Breast epithelium (tissue), 4 donors: Measurements from ENCODE around the gene CSNK2A1. TPM values are rescaled to one million over a fixed set of nuclear protein-coding genes. Genes with fewer than 3 reads are reported as not detected.
A peak's percentile ranks its signal among the peaks of the same experiment; 100 is the strongest.

Source experiments
- DNase-seq, 2 donors: peaks; one replicate each; pipeline ENCODE4 v3.0.0-alpha.2; 2019; ENCODE audit warnings: low spot score in 2 of 2
- H3K27ac ChIP-seq, 2 donors: fragments of 200-600 bp; sonication (generic) in 1 of 2; one replicate each; pipeline ENCODE4 v1.5.1; 2016 to 2019; ENCODE audit warnings: mild to moderate bottlenecking in 1 of 2
- H3K27me3 ChIP-seq, 2 donors: fragments of 200-600 bp; sonication (generic) in 1 of 2; one replicate each; pipeline versions ENCODE4 v1.5.1 to v1.6.0; 2017 to 2019; ENCODE audit warnings: control low read depth in 1 of 2, mild to moderate bottlenecking in 1 of 2
- H3K36me3 ChIP-seq: fragments of 200-600 bp; one replicate; pipeline ENCODE4 v1.5.1; 2019
- H3K4me1 ChIP-seq, 2 donors: fragments of 200-600 bp; sonication (generic); one replicate each; pipeline ENCODE4 v1.5.1; 2016 to 2019; ENCODE audit warnings: control low read depth in 1 of 2
- H3K4me3 ChIP-seq, 3 donors: fragments of 200-600 bp; sonication (generic); 1 replicate in 2 of 3; 2 replicates in 1 of 3; pipeline ENCODE4 v1.5.1; 2016 to 2019; ENCODE audit warnings: mild to moderate bottlenecking in 3 of 3, moderate library complexity in 2 of 3
- H3K9me3 ChIP-seq, 2 donors: fragments of 200-600 bp; sonication (generic) in 1 of 2; one replicate each; pipeline ENCODE4 v1.5.1; 2016 to 2019; ENCODE audit warnings: control low read depth in 1 of 2
- POLR2A ChIP-seq: fragments of 450-650 bp; IDR thresholded peaks from one replicate; pipeline ENCODE4 v1.6.1; 2016; ENCODE audit warnings: antibody characterized with exemption, mild to moderate bottlenecking, moderate library complexity
- POLR2AphosphoS5 ChIP-seq, 3 donors: sonication (generic); formaldehyde crosslinking; IDR thresholded peaks; one replicate each; pipeline ENCODE4 v1.6.1; 2017; ENCODE audit warnings: antibody characterized with exemption in 3 of 3
- intact Hi-C: fragments of 100-400 bp; cut with DNase I; formaldehyde crosslinking; loops from one replicate; pipeline ENCODE4 v1.15.1; 2023; ENCODE audit warnings: low total_unique reads
- total RNA-seq, 3 donors: library from RNA; depleted of rRNA; stranded (reverse); fragments of >200 nt; gene quantifications; one replicate each; pipeline ENCODE4 v1.1.0, GENCODE V29; 2016
- TF ChIP-seq, protein P1 (sequence below), 3 donors: fragments of 450-650 bp; IDR thresholded peaks; one replicate each; pipeline ENCODE4 v1.5.1; 2016 to 2017; ENCODE audit warnings: antibody characterized with exemption in 3 of 3, mild to moderate bottlenecking in 3 of 3, moderate library complexity in 3 of 3

The CSNK2A1 gene
- total RNA-seq, 3 donors from 2014 or later, result 55.0 to 90.9 (median 77.7) TPM

GRCh38 chr20:576156-576555 is 32.6 kb upstream of the CSNK2A1 start:
- TF ChIP-seq, protein P1, sequence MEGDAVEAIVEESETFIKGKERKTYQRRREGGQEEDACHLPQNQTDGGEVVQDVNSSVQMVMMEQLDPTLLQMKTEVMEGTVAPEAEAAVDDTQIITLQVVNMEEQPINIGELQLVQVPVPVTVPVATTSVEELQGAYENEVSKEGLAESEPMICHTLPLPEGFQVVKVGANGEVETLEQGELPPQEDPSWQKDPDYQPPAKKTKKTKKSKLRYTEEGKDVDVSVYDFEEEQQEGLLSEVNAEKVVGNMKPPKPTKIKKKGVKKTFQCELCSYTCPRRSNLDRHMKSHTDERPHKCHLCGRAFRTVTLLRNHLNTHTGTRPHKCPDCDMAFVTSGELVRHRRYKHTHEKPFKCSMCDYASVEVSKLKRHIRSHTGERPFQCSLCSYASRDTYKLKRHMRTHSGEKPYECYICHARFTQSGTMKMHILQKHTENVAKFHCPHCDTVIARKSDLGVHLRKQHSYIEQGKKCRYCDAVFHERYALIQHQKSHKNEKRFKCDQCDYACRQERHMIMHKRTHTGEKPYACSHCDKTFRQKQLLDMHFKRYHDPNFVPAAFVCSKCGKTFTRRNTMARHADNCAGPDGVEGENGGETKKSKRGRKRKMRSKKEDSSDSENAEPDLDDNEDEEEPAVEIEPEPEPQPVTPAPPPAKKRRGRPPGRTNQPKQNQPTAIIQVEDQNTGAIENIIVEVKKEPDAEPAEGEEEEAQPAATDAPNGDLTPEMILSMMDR (IDR thresholded peaks at IDR 0.05), result no peak
- TF ChIP-seq POLR2A, result no peak
- no peak for TF ChIP-seq POLR2AphosphoS5 (IDR thresholded peaks at IDR 0.05)
- H3K27me3 ChIP-seq, result peaks cover 0 to 8% of the 10 kb centered on the region in 2 donors
- H3K27ac ChIP-seq, result no peak overlapping the region
- H3K9me3 ChIP-seq, result no peaks in the 10 kb centered on the region
- H3K36me3 ChIP-seq, result no peaks in the 10 kb centered on the region
- intact Hi-C loops, result no loop called here
- DNase-seq, result no peak
- H3K4me1 ChIP-seq, result peaks cover 0 to 7% of the 10 kb centered on the region in 2 donors
- H3K4me3 ChIP-seq, result no peak overlapping the region

- no peak for DNase-seq
- no peaks in the 10 kb centered on the region for H3K36me3 ChIP-seq
- H3K27me3 ChIP-seq, result peaks cover 0 to 8% of the 10 kb centered on the region in 2 donors
- H3K4me1 ChIP-seq, result peaks cover 0 to 7% of the 10 kb centered on the region in 2 donors
- H3K27ac ChIP-seq, result no peak overlapping the region
- intact Hi-C loops, result no loop called here
- no peak overlapping the region for H3K4me3 ChIP-seq
- TF ChIP-seq POLR2AphosphoS5 (IDR thresholded peaks at IDR 0.05) (no peak), POLR2A (no peak)
- TF ChIP-seq, protein P1 (IDR thresholded peaks at IDR 0.05), result no peak
- no peaks in the 10 kb centered on the region for H3K9me3 ChIP-seq
Observed at GRCh38 chr20:575230-575629, 31.6 kb upstream of the CSNK2A1 start.

- Histone ChIP-seq H3K4me3 (no peak overlapping the region), H3K27me3 (peaks cover 0 to 8% of the 10 kb centered on the region in 2 donors), H3K36me3 (no peaks in the 10 kb centered on the region), H3K4me1 (peaks cover 0 to 7% of the 10 kb centered on the region in 2 donors), H3K9me3 (no peaks in the 10 kb centered on the region), H3K27ac (peak overlapping the region in 1 of 2 donors; percentile 58)
- intact Hi-C loops, result no loop called here
- TF ChIP-seq POLR2A, result no peak
- TF ChIP-seq, protein P1 (IDR thresholded peaks at IDR 0.05), result no peak
- no peak for TF ChIP-seq POLR2AphosphoS5 (IDR thresholded peaks at IDR 0.05)
- DNase-seq, result no peak
Observed at GRCh38 chr20:574297-574942, 30.8 kb upstream of the CSNK2A1 start.

DNA sequence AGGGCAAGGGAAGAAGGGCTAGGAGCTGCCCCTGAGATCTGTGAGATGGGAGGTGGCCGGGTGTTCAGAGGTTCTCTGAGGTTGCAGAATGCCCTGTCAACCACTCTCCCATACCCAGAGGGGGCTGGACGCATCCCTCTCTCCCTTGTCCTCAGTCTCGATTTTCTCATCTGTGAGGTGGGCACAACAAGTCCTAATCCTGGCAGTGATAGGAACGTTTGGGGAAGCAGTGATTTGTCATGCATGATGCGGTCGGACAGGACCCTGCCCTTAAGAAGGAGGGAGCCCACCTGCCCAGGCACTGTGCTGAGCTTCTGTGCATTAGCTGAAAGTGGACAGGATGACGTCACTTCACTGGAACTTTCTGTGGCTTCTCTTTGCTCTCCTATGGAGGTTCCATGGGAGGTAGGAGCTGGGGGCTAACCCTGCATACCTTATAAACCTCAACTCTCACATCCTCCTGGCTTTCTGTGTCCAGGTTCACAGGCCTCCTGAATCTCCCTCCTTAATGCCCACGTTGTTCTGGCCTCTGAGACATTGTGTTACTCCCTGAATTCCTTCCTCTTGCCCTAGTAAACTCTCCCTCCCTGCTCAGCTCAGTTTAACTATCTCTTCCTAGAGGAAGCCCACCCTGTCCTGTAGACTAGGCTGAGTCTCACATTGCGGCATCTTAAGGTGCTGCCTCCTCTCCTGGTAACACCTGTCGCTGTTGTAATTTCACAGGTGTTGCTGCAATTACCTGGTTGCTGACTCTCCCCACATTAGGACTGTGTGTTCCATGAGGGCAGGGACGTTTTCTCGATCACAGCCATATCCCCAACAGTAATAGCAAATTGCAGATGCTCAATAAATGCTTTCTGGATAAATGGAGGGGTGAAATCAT is 30.1 kb upstream of the CSNK2A1 start:
- Histone ChIP-seq H3K27me3 (peaks cover 0 to 8% of the 10 kb centered on the region in 2 donors), H3K27ac (peak overlapping the region in 1 of 2 donors; percentile 58), H3K4me3 (no peak overlapping the region), H3K36me3 (no peaks in the 10 kb centered on the region), H3K9me3 (no peaks in the 10 kb centered on the region), H3K4me1 (peaks cover 0 to 7% of the 10 kb centered on the region in 2 donors)
- TF ChIP-seq POLR2A, result no peak
- no peak for TF ChIP-seq POLR2AphosphoS5 (IDR thresholded peaks at IDR 0.05)
- TF ChIP-seq, protein P1 (IDR thresholded peaks at IDR 0.05), result no peak
- intact Hi-C loops, result no loop called here
- DNase-seq, result no peak

DNA sequence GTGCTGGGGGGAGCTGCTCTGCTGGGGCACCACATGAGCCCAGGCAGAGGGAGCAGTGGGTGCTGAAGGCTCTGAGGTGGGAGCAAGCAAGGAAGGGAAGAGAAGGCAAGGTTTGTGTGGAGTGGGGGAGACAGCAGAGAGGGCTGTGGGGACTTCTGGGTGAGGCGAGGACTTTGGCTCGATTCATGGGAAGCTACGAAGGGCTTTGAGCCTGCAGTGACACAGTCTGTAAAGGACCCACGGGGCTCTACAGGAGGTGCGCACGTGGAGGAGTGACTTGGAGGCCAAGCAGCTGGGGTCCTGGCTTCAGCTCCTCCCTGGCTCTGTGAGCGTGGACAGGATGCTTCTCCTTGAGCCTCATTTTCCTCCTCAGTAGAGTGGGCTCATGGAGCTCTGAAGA is 29.1 kb upstream of the CSNK2A1 start:
- intact Hi-C loops, result no loop called here
- TF ChIP-seq, protein P1 (IDR thresholded peaks at IDR 0.05), result no peak
- Histone ChIP-seq H3K4me1 (peaks cover 0 to 7% of the 10 kb centered on the region in 2 donors), H3K36me3 (no peaks in the 10 kb centered on the region), H3K4me3 (no peak overlapping the region), H3K9me3 (no peaks in the 10 kb centered on the region), H3K27me3 (peaks cover 3 to 17% of the 10 kb centered on the region in 2 donors), H3K27ac (peak overlapping the region in 1 of 2 donors; percentile 9)
- DNase-seq, result no peak
